Stimulated activated CD8-positive, alpha-beta memory T cell treated with anti-CD3 and anti-CD28 coated beads, Interleukin-12 subunit alpha, Interleukin-12 subunit beta, amount 100 ng/mL, for 4 hours (primary cell): Measurements from ENCODE around the gene HAGHL.
"Not testable (repeated sequence)": the region's sequence is repeated elsewhere in the genome, so short reads cannot be mapped to it uniquely, and the experiment has no call there.

Experiments
- DNase-seq: peaks from one replicate; pipeline ENCODE4 v3.0.0-alpha.2; 2020; ENCODE audit warnings: low read depth

HAGHL gene

DNA sequence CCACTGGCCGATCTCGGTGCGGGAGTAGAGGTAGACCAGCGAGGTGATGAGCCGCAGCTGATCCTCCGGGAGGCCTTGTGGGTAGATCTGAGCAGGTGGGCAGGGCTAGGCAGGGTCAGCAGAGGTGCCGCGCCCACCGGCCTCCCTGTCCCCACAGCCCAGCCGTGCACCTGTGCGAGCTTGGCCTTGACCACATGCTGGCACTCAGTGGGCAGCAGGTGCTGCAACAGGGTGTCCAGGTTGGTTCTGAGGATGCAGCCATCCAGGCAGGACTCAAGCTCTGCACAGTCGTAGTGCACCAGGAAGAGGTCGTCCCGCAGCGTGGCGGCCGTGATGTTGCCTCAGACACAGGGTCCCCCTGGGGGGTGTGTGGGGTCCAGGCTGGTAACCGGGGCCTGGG is 46.1 kb downstream of the HAGHL start:
- DNase-seq = no peak

DNA sequence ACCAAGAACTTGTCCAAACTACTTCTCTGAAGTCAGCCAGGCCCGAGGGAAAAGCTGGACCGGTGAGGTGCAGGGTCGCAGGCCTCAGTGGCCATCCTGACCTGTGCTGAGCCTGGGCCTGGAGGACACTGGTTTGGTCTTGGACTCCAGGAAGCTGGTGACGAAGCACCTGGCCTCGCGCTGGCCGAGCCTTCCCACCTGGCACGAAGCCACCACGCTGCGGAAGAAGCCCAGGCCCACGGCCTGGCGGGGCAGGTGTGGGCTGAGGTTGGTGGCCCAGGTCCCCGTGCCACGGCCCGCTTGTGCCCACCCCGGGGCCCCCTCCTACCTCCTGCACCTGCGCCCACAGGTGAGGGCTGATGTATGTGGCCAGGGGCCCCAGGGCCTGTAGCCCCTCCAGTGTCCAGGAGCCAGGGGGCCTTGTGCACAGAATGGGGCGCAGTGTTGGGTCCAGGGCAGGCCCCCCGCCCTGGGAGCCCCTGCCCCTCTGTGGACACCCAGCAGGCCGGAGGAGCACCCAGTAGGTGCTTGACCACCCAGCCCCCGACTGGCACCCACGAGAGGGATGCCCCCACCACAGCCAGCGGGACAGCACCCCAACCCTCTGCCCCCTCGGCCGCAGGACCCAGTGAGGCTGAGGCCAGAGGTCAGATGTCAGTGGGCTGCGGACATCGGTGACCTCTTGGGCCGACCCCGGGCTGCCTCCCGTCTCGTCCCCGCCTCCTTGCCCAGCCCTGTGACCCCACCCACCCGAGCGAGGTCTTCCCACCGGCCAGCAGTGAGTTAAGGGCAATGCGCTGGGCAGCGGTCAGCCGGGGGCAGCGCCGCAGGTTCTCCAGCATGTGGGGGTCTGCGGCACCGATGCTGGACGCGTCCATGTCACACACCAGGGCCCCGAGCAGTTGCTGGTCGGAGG is 47.4 kb downstream of the HAGHL start:
- DNase-seq = no peak

DNA sequence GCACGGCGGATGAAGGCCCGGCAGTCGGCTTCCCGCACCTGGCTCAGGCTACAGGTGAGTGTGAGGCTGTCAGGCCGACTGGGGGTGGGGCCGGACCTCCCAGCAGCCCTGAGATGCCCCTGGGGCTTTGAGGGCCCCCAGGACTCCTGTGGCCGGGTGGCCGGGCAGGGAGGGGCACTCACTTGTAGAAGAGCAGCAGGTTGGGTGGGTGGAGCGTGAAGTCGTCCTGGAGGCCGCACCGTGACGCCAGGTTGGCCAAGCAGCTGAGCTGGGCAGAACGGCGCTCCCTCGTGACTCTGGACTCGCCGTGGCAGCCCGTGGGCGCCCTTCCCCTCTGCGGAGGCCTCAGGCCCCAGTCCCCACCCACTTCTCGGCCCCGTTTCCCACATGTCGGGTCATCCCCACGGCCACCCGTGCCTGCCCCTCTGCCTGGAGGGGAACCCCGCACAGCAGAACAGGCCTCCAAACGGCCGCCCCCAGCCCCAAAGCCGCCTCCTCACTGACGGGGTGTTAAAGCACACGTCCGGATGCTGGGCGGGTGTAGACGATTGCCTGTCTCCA is 48.4 kb downstream of the HAGHL start:
- no peak for DNase-seq

DNA sequence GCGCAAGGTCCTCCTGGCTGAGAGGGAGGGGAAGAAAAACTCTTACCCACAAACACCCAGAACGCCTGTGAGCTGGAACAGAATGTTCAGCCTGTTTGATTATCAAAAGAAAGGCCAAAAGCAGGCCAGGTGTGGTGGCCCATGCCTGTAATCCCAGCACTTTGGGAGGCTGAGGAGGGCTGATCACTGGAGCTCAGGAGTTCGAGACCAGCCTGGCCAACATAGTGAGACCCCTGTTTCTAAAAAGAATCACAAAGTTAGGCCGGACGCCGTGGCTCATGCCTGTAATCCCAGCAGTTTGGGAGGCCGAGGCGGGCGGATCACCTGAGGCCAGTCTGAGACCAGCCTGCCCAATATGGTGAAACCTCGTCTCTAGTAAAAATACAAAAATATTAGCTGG is 49.4 kb downstream of the HAGHL start:
- DNase-seq = not testable (repeated sequence)

DNA sequence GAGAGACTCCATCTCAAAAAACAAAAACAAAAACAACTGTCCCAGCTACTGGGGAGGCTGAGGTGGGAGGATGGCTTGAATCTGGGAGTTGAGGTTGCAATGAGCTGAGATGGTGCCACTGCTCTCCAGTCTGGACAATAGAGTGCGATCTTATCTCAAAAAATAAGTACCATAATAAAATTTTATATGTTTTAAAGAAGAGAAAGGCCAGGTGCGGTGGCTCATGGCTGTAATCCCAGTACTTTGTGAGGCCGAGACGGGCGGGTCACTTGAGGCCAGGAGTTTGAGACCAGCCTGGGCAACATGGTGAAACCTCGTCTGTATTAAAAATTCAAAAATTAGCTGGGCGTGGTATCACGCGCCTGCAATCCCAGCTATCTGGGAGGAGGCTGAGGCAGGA is 49.9 kb downstream of the HAGHL start:
- no peak for DNase-seq

- no peak for DNase-seq
These were observed 50.9 kb downstream of the HAGHL start for GRCh38 chr16:777826-778225.

- no peak for DNase-seq
These were observed 51.5 kb downstream of the HAGHL start for GRCh38 chr16:778447-778846.

DNA sequence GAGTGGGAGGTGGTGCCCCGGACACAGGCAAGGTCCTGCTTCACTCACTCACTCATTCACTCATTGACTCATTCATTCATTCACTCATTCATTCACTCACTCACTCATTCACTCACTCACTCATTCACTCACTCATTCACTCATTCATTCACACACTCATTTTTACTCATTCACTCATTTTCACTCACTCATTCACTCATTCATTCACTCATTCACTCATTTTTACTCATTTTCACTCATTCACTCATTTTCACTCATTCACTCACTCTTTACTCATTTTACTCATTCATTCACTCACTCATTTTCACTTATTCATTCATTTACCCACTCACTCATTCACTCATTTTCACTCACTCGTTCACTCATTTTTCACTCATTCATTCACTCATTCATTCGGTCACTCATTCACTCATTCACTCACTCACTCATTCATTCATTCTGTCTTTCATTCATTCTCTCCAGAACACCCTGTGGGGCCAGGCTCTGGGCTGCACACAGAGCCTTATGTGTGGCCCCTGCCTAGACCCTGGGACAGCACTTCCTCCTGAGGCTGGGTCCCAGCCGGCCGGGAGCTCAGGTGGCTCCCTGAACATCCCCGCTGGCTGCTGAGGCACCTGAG is 52.1 kb downstream of the HAGHL start:
- no peak for DNase-seq
